Tibial nerve (tissue), 4 donors: ENCODE measurements around the gene MAFG. TPM values are rescaled to one million over a fixed set of nuclear protein-coding genes. Genes with fewer than 3 reads are reported as not detected.

Experiments
- DNase-seq, 2 donors: peaks; one replicate each; pipeline ENCODE4 v3.0.0-alpha.2; 2019; ENCODE audit warnings: low spot score in 2 of 2
- H3K27ac ChIP-seq, 4 donors: fragments of 200-600 bp; sonication (generic) in 3 of 4; one replicate each; pipeline ENCODE4 v1.5.1; 2017 to 2019; ENCODE audit warnings: mild to moderate bottlenecking in 1 of 4
- H3K27me3 ChIP-seq, 2 donors: fragments of 200-600 bp; sonication (generic) in 1 of 2; one replicate each; pipeline versions ENCODE4 v1.5.1 to v1.6.0; 2017 to 2019
- H3K36me3 ChIP-seq, 3 donors: fragments of 200-600 bp; sonication (generic); one replicate each; pipeline ENCODE4 v1.5.1; 2018 to 2019
- H3K4me1 ChIP-seq, 4 donors: fragments of 200-600 bp; sonication (generic) in 3 of 4; one replicate each; pipeline ENCODE4 v1.5.1; 2017 to 2019
- H3K4me3 ChIP-seq, 4 donors: fragments of 200-600 bp; sonication (generic) in 3 of 4; one replicate each; pipeline ENCODE4 v1.5.1; 2017 to 2019; ENCODE audit warnings: mild to moderate bottlenecking in 1 of 4, moderate library complexity in 1 of 4
- H3K9me3 ChIP-seq, 4 donors: fragments of 200-600 bp; sonication (generic) in 3 of 4; one replicate each; pipeline ENCODE4 v1.5.1; 2017 to 2019
- EP300 ChIP-seq, 2 donors: sonication (generic); formaldehyde crosslinking; IDR thresholded peaks; one replicate each; pipeline ENCODE4 v1.6.1; 2017; ENCODE audit warnings: antibody characterized with exemption in 2 of 2, mild to moderate bottlenecking in 1 of 2
- POLR2A ChIP-seq, 2 donors: fragments of 450-650 bp; IDR thresholded peaks; one replicate each; pipeline ENCODE4 v1.6.1; 2017; ENCODE audit warnings: antibody characterized with exemption in 2 of 2, mild to moderate bottlenecking in 2 of 2, moderate library complexity in 2 of 2
- WGBS, 2 donors: methylation state at CpG; one replicate each; pipeline ENCODE4 v1.1.5; 2018; 5-methylcytosine and 5-hydroxymethylcytosine counted together
- total RNA-seq, 4 donors: library from RNA; depleted of rRNA; stranded (reverse); fragments of >200 nt; gene quantifications; one replicate each; pipeline ENCODE4 v1.1.0, GENCODE V29; 2016
- TF ChIP-seq, protein P1 (sequence below), 5 experiments: fragments of 200-600 bp in 3 of 5; fragments of 450-650 bp in 2 of 5; sonication (generic) in 3 of 5; IDR thresholded peaks; one replicate each; pipeline ENCODE4 v1.5.1; 2016 to 2019; ENCODE audit warnings: antibody characterized with exemption in 5 of 5, mild to moderate bottlenecking in 3 of 5, moderate library complexity in 2 of 5

Gene MAFG
- total RNA-seq, 4 donors from 2014 or later = 17.9 to 25.5 (median 22.5) TPM

DNA sequence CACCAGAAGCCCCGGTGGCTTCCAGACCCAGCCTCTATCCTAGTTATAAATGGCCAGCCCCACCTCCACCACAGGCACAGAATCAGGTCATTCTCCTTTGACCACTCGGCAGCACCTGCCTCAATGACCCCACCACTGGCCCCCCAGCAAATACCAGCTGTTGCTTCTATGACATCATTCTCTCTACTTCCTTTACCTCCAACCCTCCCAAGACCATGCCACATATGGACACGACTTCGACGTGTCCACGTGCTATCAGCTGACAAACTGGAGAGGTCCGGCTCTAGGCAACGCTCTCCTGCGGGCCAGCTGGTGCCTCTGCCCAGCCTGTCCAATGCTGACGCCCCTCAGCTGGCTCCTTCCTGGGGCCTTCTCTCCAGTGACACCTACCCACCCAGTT lies 42.1 kb downstream of the MAFG start:
- Histone ChIP-seq H3K4me1 (peaks cover 0 to 16% (median 8%) of the 10 kb centered on the region in 4 donors), H3K36me3 (peaks cover 4 to 86% (median 8%) of the 10 kb centered on the region in 3 donors), H3K4me3 (no peak overlapping the region), H3K27me3 (no peaks in the 10 kb centered on the region), H3K27ac (no peak overlapping the region), H3K9me3 (no peaks in the 10 kb centered on the region)
- DNase-seq = no peak
- TF ChIP-seq, protein P1, sequence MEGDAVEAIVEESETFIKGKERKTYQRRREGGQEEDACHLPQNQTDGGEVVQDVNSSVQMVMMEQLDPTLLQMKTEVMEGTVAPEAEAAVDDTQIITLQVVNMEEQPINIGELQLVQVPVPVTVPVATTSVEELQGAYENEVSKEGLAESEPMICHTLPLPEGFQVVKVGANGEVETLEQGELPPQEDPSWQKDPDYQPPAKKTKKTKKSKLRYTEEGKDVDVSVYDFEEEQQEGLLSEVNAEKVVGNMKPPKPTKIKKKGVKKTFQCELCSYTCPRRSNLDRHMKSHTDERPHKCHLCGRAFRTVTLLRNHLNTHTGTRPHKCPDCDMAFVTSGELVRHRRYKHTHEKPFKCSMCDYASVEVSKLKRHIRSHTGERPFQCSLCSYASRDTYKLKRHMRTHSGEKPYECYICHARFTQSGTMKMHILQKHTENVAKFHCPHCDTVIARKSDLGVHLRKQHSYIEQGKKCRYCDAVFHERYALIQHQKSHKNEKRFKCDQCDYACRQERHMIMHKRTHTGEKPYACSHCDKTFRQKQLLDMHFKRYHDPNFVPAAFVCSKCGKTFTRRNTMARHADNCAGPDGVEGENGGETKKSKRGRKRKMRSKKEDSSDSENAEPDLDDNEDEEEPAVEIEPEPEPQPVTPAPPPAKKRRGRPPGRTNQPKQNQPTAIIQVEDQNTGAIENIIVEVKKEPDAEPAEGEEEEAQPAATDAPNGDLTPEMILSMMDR (IDR thresholded peaks at IDR 0.05) = no peak
- no peak for TF ChIP-seq EP300 (IDR thresholded peaks at IDR 0.05)
- TF ChIP-seq POLR2A (IDR thresholded peaks at IDR 0.05) = no peak
- 85 to 93% methylated on average over 10 of the region's 10 CpGs for WGBS, 2 donors

DNA sequence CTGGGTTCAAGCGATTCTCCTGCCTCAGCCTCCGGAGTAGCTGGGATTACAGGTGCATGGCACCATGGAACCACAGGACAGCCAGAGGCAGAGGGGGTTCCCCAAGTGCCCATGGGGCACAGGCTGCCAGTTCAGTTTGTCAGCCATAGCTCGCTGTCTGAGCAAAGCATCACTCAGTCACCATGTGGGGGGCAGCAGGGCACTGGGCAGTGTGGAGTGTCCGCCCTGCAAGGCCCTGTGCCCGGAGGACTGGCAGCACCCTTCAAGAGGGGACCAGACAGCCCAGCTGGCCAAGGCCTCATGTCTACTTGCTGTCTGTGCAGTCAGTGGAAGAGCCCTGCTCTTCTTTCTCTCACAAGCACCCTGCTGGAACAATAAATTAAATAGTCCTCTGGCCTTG lies 42.6 kb downstream of the MAFG start:
- TF ChIP-seq POLR2A (IDR thresholded peaks at IDR 0.05) (no peak), EP300 (IDR thresholded peaks at IDR 0.05) (no peak)
- TF ChIP-seq, protein P1 (IDR thresholded peaks at IDR 0.05) = no peak
- H3K27ac ChIP-seq = no peak overlapping the region
- no peak overlapping the region for H3K4me3 ChIP-seq
- peaks cover 0 to 11% (median 3%) of the 10 kb centered on the region in 4 donors for H3K4me1 ChIP-seq
- DNase-seq = no peak
- peaks cover 4 to 91% (median 8%) of the 10 kb centered on the region in 3 donors for H3K36me3 ChIP-seq
- H3K9me3 ChIP-seq = no peaks in the 10 kb centered on the region
- H3K27me3 ChIP-seq = no peaks in the 10 kb centered on the region
- 92 to 95% methylated on average over 5 of the region's 5 CpGs for WGBS, 2 donors

- H3K27ac ChIP-seq = no peak overlapping the region
- H3K36me3 ChIP-seq = peaks cover under 1 to 92% (median 8%) of the 10 kb centered on the region in 3 donors
- no peaks in the 10 kb centered on the region for H3K27me3 ChIP-seq
- DNase-seq = no peak
- WGBS, 2 donors = 70 to 75% methylated on average over 10 to 11 of the region's 11 CpGs
- TF ChIP-seq, protein P1 (IDR thresholded peaks at IDR 0.05) = no peak
- no peaks in the 10 kb centered on the region for H3K9me3 ChIP-seq
- peaks cover 0 to 6% (median 0%) of the 10 kb centered on the region in 4 donors for H3K4me1 ChIP-seq
- no peak overlapping the region for H3K4me3 ChIP-seq
Observed at GRCh38 chr17:81884520-81884919, 43.0 kb downstream of the MAFG start.

- no peak for DNase-seq
- WGBS, 2 donors = 86 to 90% methylated on average over 5 of the region's 5 CpGs
- Histone ChIP-seq H3K27ac (no peak overlapping the region), H3K27me3 (no peaks in the 10 kb centered on the region), H3K36me3 (peaks cover 0 to 52% (median 0%) of the 10 kb centered on the region in 3 donors), H3K4me1 (no peaks in the 10 kb centered on the region), H3K4me3 (no peak overlapping the region), H3K9me3 (no peaks in the 10 kb centered on the region)
- TF ChIP-seq POLR2A (IDR thresholded peaks at IDR 0.05) (no peak), EP300 (IDR thresholded peaks at IDR 0.05) (no peak)
- TF ChIP-seq, protein P1 (IDR thresholded peaks at IDR 0.05) = no peak
Observed at GRCh38 chr17:81879121-81879520, 48.4 kb downstream of the MAFG start.

DNA sequence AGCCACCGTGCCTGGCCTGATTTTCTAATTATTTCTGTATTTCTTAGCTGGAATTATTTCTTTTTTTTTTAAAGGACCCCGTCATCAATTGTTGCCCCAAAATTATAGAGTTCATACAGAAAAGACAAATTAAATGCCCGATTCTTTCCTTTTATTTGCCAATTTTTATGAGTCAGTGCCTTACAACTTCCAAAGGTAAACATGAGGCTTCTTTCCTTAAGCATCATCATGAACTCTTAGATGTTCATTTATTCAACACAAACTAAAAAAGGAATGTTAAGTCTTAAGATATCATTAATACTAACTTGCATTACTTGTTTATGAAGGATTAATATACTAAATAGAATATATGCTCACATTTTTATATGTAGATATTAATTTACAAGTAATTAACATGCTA lies 49.2 kb downstream of the MAFG start:
- Histone ChIP-seq H3K36me3 (peaks cover 0 to 44% (median 0%) of the 10 kb centered on the region in 3 donors), H3K27me3 (no peaks in the 10 kb centered on the region), H3K27ac (no peak overlapping the region), H3K4me3 (no peak overlapping the region), H3K9me3 (no peaks in the 10 kb centered on the region), H3K4me1 (peaks cover 0 to 6% (median 3%) of the 10 kb centered on the region in 4 donors)
- TF ChIP-seq POLR2A (IDR thresholded peaks at IDR 0.05) (no peak), EP300 (IDR thresholded peaks at IDR 0.05) (no peak)
- TF ChIP-seq, protein P1 (IDR thresholded peaks at IDR 0.05) = no peak
- WGBS, 2 donors = 89 to 94% methylated on average over 3 of the region's 3 CpGs
- DNase-seq = no peak
